CD4-positive, alpha-beta T cell treated with Interleukin-15 for 4 hours (primary cell): ENCODE data around the gene STIL.
"Not testable (repeated sequence)": the region's sequence is repeated elsewhere in the genome, so short reads cannot be mapped to it uniquely, and the experiment has no call there.

Experiments
- DNase-seq: peaks from one replicate; pipeline ENCODE4 v3.0.0-alpha.2; 2020; ENCODE audit warnings: low spot score

STIL gene

GRCh38 chr1:47319968-47320367, 6.0 kb upstream of the STIL start:
- DNase-seq = not testable (repeated sequence)

GRCh38 chr1:47317841-47318240, 3.9 kb upstream of the STIL start:
- no peak for DNase-seq

- DNase-seq = no peak
Observed at GRCh38 chr1:47309427-47309826, 4.5 kb downstream of the STIL start.

GRCh38 chr1:47302472-47302871, 11.5 kb downstream of the STIL start:
- DNase-seq = no peak

- no peak for DNase-seq
Observed at GRCh38 chr1:47298025-47298699, 15.8 kb downstream of the STIL start.

GRCh38 chr1:47295579-47295978, 18.4 kb downstream of the STIL start:
- no peak for DNase-seq

GRCh38 chr1:47294863-47295262, 19.1 kb downstream of the STIL start:
- DNase-seq = not testable (repeated sequence)

- not testable (repeated sequence) for DNase-seq
Observed at GRCh38 chr1:47288116-47288515, 25.8 kb downstream of the STIL start.

GRCh38 chr1:47280142-47280541, 33.8 kb downstream of the STIL start:
- DNase-seq = no peak

- no peak for DNase-seq
Observed at GRCh38 chr1:47276850-47277249, 37.1 kb downstream of the STIL start.

- DNase-seq = not testable (repeated sequence)
Observed at GRCh38 chr1:47275811-47276210, 38.1 kb downstream of the STIL start.

- DNase-seq = not testable (repeated sequence)
Observed at GRCh38 chr1:47265529-47265928, 48.4 kb downstream of the STIL start.

- peak; percentile 41 for DNase-seq
Observed at GRCh38 chr1:47262787-47263413, 51.0 kb downstream of the STIL start.

- no peak for DNase-seq
Observed at GRCh38 chr1:47257224-47257623, 56.7 kb downstream of the STIL start.

GRCh38 chr1:47252795-47253194, 61.2 kb downstream of the STIL start:
- DNase-seq = no peak

- no peak for DNase-seq
Observed at GRCh38 chr1:47252369-47252768, 61.6 kb downstream of the STIL start.

- no peak for DNase-seq
Observed at GRCh38 chr1:47249755-47250154, 64.2 kb downstream of the STIL start.

- DNase-seq = no peak
Observed at GRCh38 chr1:47244339-47244862, 69.5 kb downstream of the STIL start.

GRCh38 chr1:47243910-47244309, 70.0 kb downstream of the STIL start:
- no peak for DNase-seq

- no peak for DNase-seq
Observed at GRCh38 chr1:47241114-47242113, 72.5 kb downstream of the STIL start.

- DNase-seq = no peak
Observed at GRCh38 chr1:47238935-47239592, 74.9 kb downstream of the STIL start.

GRCh38 chr1:47235806-47236205, 78.1 kb downstream of the STIL start:
- DNase-seq = no peak
